OCI-LY1 (cell line): Measurements from ENCODE around the gene TXNDC16.

Source experiments
- H2AFZ ChIP-seq: fragments of 200-600 bp; sonication (generic), shearing (Covaris generic); 2 replicates; pipeline ENCODE4 v1.6.0; 2014; ENCODE audit warnings: antibody characterized with exemption, mild to moderate bottlenecking, low read length
- H3F3A ChIP-seq: fragments of 200-600 bp; sonication (generic), shearing (Covaris generic); 2 replicates; pipeline ENCODE4 v1.6.0; 2014; ENCODE audit warnings: mild to moderate bottlenecking, antibody characterized with exemption, low read length, moderate library complexity; ENCODE audit not compliant: insufficient read depth
- H3K27ac ChIP-seq: fragments of 200-600 bp; sonication (generic); 2 replicates; pipeline ENCODE4 v1.5.1; 2014; ENCODE audit warnings: low read length, mixed run types, mild to moderate bottlenecking, low read depth; ENCODE audit not compliant: poor library complexity, severe bottlenecking
- H3K27me3 ChIP-seq: fragments of 200-600 bp; sonication (generic); 2 replicates; pipeline ENCODE4 v1.6.0; 2014; ENCODE audit warnings: antibody characterized with exemption, mild to moderate bottlenecking, low read length, moderate library complexity; ENCODE audit not compliant: insufficient read depth
- H3K36me3 ChIP-seq: fragments of 200-600 bp; sonication (generic); 2 replicates; pipeline ENCODE4 v1.6.1; 2014; ENCODE audit warnings: mild to moderate bottlenecking, antibody characterized with exemption, low read length, moderate library complexity, mixed read lengths; ENCODE audit not compliant: insufficient read depth
- H3K4me1 ChIP-seq: fragments of 200-600 bp; sonication (generic); 2 replicates; pipeline ENCODE4 v1.5.1; 2014; ENCODE audit warnings: mild to moderate bottlenecking, low read length, moderate library complexity; ENCODE audit not compliant: insufficient read depth, severe bottlenecking
- H3K4me2 ChIP-seq: fragments of 200-600 bp; sonication (generic), shearing (Covaris generic); 2 replicates; pipeline ENCODE4 v1.6.1; 2014; ENCODE audit warnings: low read length
- H3K4me3 ChIP-seq: fragments of 200-600 bp; sonication (generic); 2 replicates; pipeline ENCODE4 v1.5.1; 2014; ENCODE audit warnings: low read length, low read depth, mild to moderate bottlenecking, mixed read lengths; ENCODE audit not compliant: poor library complexity, severe bottlenecking
- H3K79me2 ChIP-seq: fragments of 200-600 bp; shearing (Covaris generic); 2 replicates; pipeline ENCODE4 v1.6.1; 2016; ENCODE audit warnings: mixed run types, low read length, mixed read lengths; ENCODE audit not compliant: insufficient read depth
- H3K9ac ChIP-seq: fragments of 200-600 bp; sonication (generic), shearing (Covaris generic); 2 replicates; pipeline ENCODE4 v1.6.1; 2014; ENCODE audit warnings: mild to moderate bottlenecking, low read length, mixed read lengths
- H3K9me2 ChIP-seq: fragments of 200-600 bp; sonication (generic), shearing (Covaris generic); 2 replicates; pipeline ENCODE4 v1.6.1; 2014; ENCODE audit warnings: low read depth, mild to moderate bottlenecking, low read length, mixed read lengths
- H3K9me3 ChIP-seq: fragments of 200-600 bp; shearing (Covaris generic); 2 replicates; pipeline ENCODE4 v1.6.1; 2014; ENCODE audit warnings: low read length, mixed read lengths
- H4K20me1 ChIP-seq: fragments of 200-600 bp; sonication (generic), shearing (Covaris generic); 2 replicates; pipeline ENCODE4 v1.6.0; 2016; ENCODE audit warnings: mild to moderate bottlenecking, low read length; ENCODE audit not compliant: insufficient read depth
- CTCF ChIP-seq: fragments of 200-600 bp; sonication (generic), shearing (Covaris generic); IDR thresholded peaks from 2 replicates; pipeline ENCODE4 v1.5.1; 2017; ENCODE audit warnings: mild to moderate bottlenecking, antibody characterized with exemption, low read length, moderate library complexity, mixed read lengths
- EZH2 ChIP-seq: fragments of 200-600 bp; sonication (generic), shearing (Covaris generic); IDR thresholded peaks from 2 replicates; pipeline ENCODE4 v1.8.0; 2017; ENCODE audit warnings: borderline replicate concordance, mixed run types, mild to moderate bottlenecking, antibody characterized with exemption, low read length, moderate library complexity, mixed read lengths

TXNDC16 gene

GRCh38 chr14:52546318-52546670 is 6.0 kb downstream of the TXNDC16 start:
- no peaks in the 10 kb centered on the region for H3K9me3 ChIP-seq
- TF ChIP-seq CTCF, result no peak
- peaks cover 47% of the 10 kb centered on the region for H3K4me1 ChIP-seq
- no peak overlapping the region for H2AFZ ChIP-seq
- no peaks in the 10 kb centered on the region for H3K27me3 ChIP-seq
- H3K27ac ChIP-seq, result peak overlapping the region; percentile 82
- no peaks in the 10 kb centered on the region for H4K20me1 ChIP-seq
- no peaks in the 10 kb centered on the region for H3K9me2 ChIP-seq
- H3K79me2 ChIP-seq, result peaks cover 45% of the 10 kb centered on the region
- H3K4me2 ChIP-seq, result peak overlapping the region; percentile 76
- peak overlapping the region; percentile 46 for H3K4me3 ChIP-seq
- peaks cover 44% of the 10 kb centered on the region for H3K36me3 ChIP-seq
- peak overlapping the region; percentile 56; the same call in 1 of the 2 replicates for H3K9ac ChIP-seq
- H3F3A ChIP-seq, result no peaks in the 10 kb centered on the region

DNA sequence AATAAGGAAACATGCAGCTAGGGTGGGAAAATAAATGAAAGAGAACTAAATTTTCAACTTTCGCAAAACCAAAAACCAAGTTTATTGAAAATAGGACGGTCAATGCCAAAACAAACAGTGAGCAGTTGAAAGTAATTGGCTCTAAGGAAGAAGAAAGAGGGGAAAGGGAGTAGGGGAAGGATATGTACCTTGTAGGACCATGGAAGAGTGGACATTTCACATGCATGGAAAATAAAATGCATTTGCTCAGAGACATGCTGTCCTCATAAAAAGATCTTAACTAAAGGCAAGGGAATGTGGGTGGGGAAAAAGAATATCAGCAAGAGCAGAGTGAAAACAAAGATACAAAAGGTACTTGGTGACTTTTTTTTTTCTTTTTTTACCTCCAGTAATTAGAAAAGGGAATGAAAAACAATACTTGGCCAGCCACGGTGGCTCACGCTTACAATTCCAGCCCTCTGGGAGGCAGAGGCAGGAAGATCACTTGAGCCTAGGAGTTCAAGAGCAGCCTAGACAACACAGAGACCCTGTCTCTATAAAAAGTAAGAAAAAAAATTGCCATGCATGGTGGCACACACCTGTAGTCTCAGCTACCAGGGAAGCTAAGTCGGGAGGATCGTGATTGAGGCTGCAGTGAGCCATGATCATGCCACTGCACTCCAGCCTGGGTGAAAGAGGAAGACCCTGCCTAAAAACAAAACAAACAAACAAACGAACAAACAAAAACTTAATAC is 6.6 kb downstream of the TXNDC16 start:
- peaks cover 41% of the 10 kb centered on the region for H3K4me1 ChIP-seq
- H3K27ac ChIP-seq, result peak overlapping the region; percentile 82
- H3F3A ChIP-seq, result no peaks in the 10 kb centered on the region
- no peak overlapping the region for H2AFZ ChIP-seq
- H3K27me3 ChIP-seq, result no peaks in the 10 kb centered on the region
- peak overlapping the region; percentile 56; the same call in 1 of the 2 replicates for H3K9ac ChIP-seq
- peaks cover 49% of the 10 kb centered on the region for H3K36me3 ChIP-seq
- TF ChIP-seq EZH2 (no peak), CTCF (no peak)
- no peaks in the 10 kb centered on the region for H3K9me2 ChIP-seq
- H3K4me2 ChIP-seq, result peak overlapping the region; percentile 76
- no peaks in the 10 kb centered on the region for H3K9me3 ChIP-seq
- H4K20me1 ChIP-seq, result no peaks in the 10 kb centered on the region
- H3K4me3 ChIP-seq, result peak overlapping the region; percentile 46
- H3K79me2 ChIP-seq, result peaks cover 40% of the 10 kb centered on the region

GRCh38 chr14:52538623-52539022 is 13.7 kb downstream of the TXNDC16 start:
- no peak overlapping the region for H3K4me3 ChIP-seq
- no peak overlapping the region for H3K4me2 ChIP-seq
- H3K27ac ChIP-seq, result no peak overlapping the region
- no peaks in the 10 kb centered on the region for H3K79me2 ChIP-seq
- H3K9me3 ChIP-seq, result no peaks in the 10 kb centered on the region
- no peaks in the 10 kb centered on the region for H3K9me2 ChIP-seq
- H3K4me1 ChIP-seq, result no peaks in the 10 kb centered on the region
- no peak for TF ChIP-seq EZH2
- TF ChIP-seq CTCF, result no peak
- no peak overlapping the region for H3K9ac ChIP-seq
- H2AFZ ChIP-seq, result no peak overlapping the region
- H4K20me1 ChIP-seq, result no peaks in the 10 kb centered on the region
- H3K27me3 ChIP-seq, result no peaks in the 10 kb centered on the region
- no peaks in the 10 kb centered on the region for H3F3A ChIP-seq
- peaks cover 94% of the 10 kb centered on the region for H3K36me3 ChIP-seq
